Measurements from ENCODE around the gene KLK15. TPM values are rescaled to one million over a fixed set of nuclear protein-coding genes. Genes with fewer than 3 reads are reported as not detected.

KLK15 gene
- total and polyA plus RNA-seq, 2 donors (not counting 3 experiments of a cell fraction or from before 2014, with no cell fraction given), result not detected

DNA sequence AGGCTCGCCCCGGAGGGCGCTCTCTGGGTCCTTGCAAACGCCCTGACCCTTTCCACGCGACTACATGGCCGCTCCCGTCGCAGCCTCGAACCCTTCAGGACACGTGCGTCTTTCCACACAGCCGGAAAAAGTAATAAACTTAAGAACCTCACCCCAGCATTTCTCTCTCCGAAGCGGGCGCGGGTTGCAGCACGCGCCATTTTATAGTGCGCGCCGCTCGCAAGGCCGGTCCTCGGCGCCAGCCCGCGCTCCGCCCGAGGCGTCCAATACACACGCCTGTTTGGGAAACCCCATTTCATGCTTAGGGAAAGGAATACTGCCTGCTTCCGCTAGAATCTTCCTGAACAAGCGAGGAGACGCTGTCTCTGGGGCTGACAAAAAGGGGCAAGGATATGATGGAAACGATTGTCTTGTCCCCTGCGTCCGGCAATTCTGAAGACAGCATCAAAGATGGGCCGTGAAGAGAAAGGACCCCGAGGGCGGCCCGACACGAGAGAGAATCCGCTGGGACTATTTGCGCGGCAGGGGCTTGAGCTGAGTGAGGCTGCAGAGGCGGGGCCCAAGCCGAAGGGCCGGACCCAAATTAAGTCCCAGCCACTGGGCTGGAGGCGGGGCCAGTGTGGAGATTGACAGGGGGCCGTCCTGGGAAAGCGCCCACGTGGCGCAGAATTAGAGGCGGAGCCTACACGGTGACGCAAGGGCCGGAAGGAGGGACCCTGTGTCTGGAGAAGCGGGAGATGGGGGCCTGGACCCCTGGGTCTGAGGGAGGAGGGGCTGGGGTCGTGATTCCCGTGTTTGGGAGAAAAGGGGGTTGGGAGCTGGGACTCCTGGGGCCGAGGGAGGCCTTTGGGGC lies 28.7 kb downstream of the KLK15 start:
- dilution Hi-C loops (cut with MboI; ENCODE audit: extremely low pct_ligation_motif_present, low sequenced_read_pairs) (no loop called here), intact Hi-C loops (cut with micrococcal nuclease) (loop anchor here (1.0 kb wide), 4 partner anchors 31 to 293 kb away; partner anchors contain the start of gene JOSD2)
- TF ChIP-seq POLR2AphosphoS5 (IDR thresholded peaks at IDR 0.05; ENCODE audit: insufficient read depth, low read depth, low read length) (peak; percentile 91), POLR2A (IDR thresholded peaks at IDR 0.05; ENCODE audit: low read depth, low read length) (peak; percentile 87), GATA2 (IDR thresholded peaks at IDR 0.05; ENCODE audit: insufficient read depth, insufficient read length, low read depth, low read length) (no peak), EZH2 (IDR thresholded peaks at IDR 0.05; ENCODE audit: borderline replicate concordance, low read depth, low read length, severe bottlenecking) (no peak), MYC (IDR thresholded peaks at IDR 0.05; ENCODE audit: low read depth, low read length) (peak; percentile 23), JUN (IDR thresholded peaks at IDR 0.05; ENCODE audit: borderline replicate concordance, insufficient read depth, insufficient read length, low read depth) (no peak)
- TF ChIP-seq, protein P1, sequence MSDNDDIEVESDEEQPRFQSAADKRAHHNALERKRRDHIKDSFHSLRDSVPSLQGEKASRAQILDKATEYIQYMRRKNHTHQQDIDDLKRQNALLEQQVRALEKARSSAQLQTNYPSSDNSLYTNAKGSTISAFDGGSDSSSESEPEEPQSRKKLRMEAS (IDR thresholded peaks at IDR 0.05; ENCODE audit: insufficient read depth, insufficient read length), result peak; percentile 90
- FAIRE-seq (peak; percentile 97), DNase-seq (ENCODE audit: low read depth, low spot score) (peak; percentile 98)
- ChIA-PET CTCF (interaction anchor here (0.9 to 2.2 kb wide), 4 partner anchors 21 to 197 kb away, joined by 3 to 8 read pairs (median 4); no protein-coding TSS in a partner anchor), POLR2A (interaction anchor here (0.6 to 1.6 kb wide), 5 partner anchors 9 to 876 kb away, joined by 3 to 6 read pairs (median 5); partner anchors contain the start of gene ATF5)
- Histone ChIP-seq H4K20me1 (replicated peaks; ENCODE audit: control insufficient read depth, extremely low read depth, insufficient read depth, low read length) (no peaks in the 10 kb centered on the region), H3K27ac (ENCODE audit: insufficient read depth, low read depth, low read length) (peak overlapping the region; percentile 98), H3K4me3 (replicated peaks in 1 of 3; ENCODE audit: insufficient read depth in 1 of 3, low read depth in 1 of 3, low read length in 3 of 3) (peak overlapping the region; percentile 94 to 100 (median 97)), H3K9me1 (replicated peaks; ENCODE audit: control insufficient read depth, extremely low read depth, insufficient read depth, low read length) (no peaks in the 10 kb centered on the region), H3K27me3 (ENCODE audit: control insufficient read depth in 2 of 2, insufficient read depth in 2 of 2, low read length in 2 of 2) (no peaks in the 10 kb centered on the region), H3K9ac (replicated peaks; ENCODE audit: extremely low read depth, insufficient read depth, low read length) (peak overlapping the region; percentile 99), H3K79me2 (ENCODE audit: control insufficient read depth, insufficient read depth, low read length) (peaks cover 39% of the 10 kb centered on the region), H2AFZ (ENCODE audit: low read depth, low read length) (peak overlapping the region; percentile 87), H3K4me1 (ENCODE audit: control insufficient read depth, extremely low read depth, insufficient read depth, low read length) (peaks cover 12% of the 10 kb centered on the region), H3K9me3 (replicated peaks; ENCODE audit: control insufficient read depth, insufficient read depth, low read length) (no peaks in the 10 kb centered on the region), H3K4me2 (ENCODE audit: insufficient read depth, low read length) (peak overlapping the region; percentile 69), H3K36me3 (ENCODE audit: control insufficient read depth in 2 of 2, extremely low read depth in 1 of 2, insufficient read depth in 2 of 2, low read length in 2 of 2) (peaks cover under 1 to 11% of the 10 kb centered on the region in 2 experiments)
- no TSS peak for BruUV-seq (replicated peaks)

Measured in endothelial cell of umbilical vein (primary cell).